K562 (cell line): Measurements from ENCODE around the gene CALCOCO2. TPM values are rescaled to one million over a fixed set of nuclear protein-coding genes. Genes with fewer than 3 reads are reported as not detected.

ENCODE experiments used
- BRD9 ChIP-seq: fragments of 450-650 bp; IDR thresholded peaks from 2 replicates; pipeline ENCODE4 v1.6.1; 2018; ENCODE audit warnings: low read depth; ENCODE audit not compliant: partially characterized antibody
- CGGBP1 ChIP-seq: fragments of 250-450 bp; sonication (Bioruptor Pico); IDR thresholded peaks from 2 replicates; pipeline ENCODE4 v1.9.0; 2021; ENCODE audit warnings: mild to moderate bottlenecking
- DNMT1 ChIP-seq: fragments of 450-650 bp; IDR thresholded peaks from 2 replicates; pipeline ENCODE4 v1.6.1; 2016; ENCODE audit warnings: antibody characterized with exemption, mild to moderate bottlenecking
- E2F6 ChIP-seq, 2 experiments: IDR thresholded peaks; 2 replicates each; pipeline ENCODE4 v1.6.1; 2011; ENCODE audit warnings: borderline replicate concordance in 1 of 2, control low read depth in 1 of 2, low read depth in 1 of 2, low read length in 1 of 2, mild to moderate bottlenecking in 1 of 2, mixed read lengths in 1 of 2, moderate library complexity in 1 of 2; ENCODE audit not compliant: insufficient read depth in 1 of 2, insufficient read length in 1 of 2, poor library complexity in 1 of 2, severe bottlenecking in 1 of 2; ENCODE audit errors: extremely low read depth in 1 of 2
- FOXK2 ChIP-seq, 2 experiments: fragments of 450-650 bp; IDR thresholded peaks in 1 of 2; conservative IDR thresholded peaks in 1 of 2; 2 replicates each; pipeline ENCODE4 v1.6.1; 2016; ENCODE audit warnings: low read depth in 2 of 2, mild to moderate bottlenecking in 1 of 2
- FOXP1 ChIP-seq: sonication (generic); formaldehyde crosslinking; IDR thresholded peaks from 2 replicates; pipeline ENCODE4 v1.8.0; 2022; ENCODE audit warnings: mild to moderate bottlenecking, missing genetic modification reagents
- JUN ChIP-seq, 2 experiments: sonication (generic) in 1 of 2; formaldehyde crosslinking in 1 of 2; IDR thresholded peaks; 2 replicates each; pipeline versions ENCODE4 v1.6.1 to v1.8.0; 2012 to 2022; ENCODE audit warnings: borderline replicate concordance in 2 of 2, mild to moderate bottlenecking in 2 of 2, improper control_type of control experiment in 1 of 2, low read depth in 1 of 2, low read length in 1 of 2, missing genetic modification reagents in 1 of 2
- L3MBTL2 ChIP-seq: fragments of 450-650 bp; IDR thresholded peaks from 2 replicates; pipeline ENCODE4 v1.6.1; 2016; ENCODE audit warnings: mild to moderate bottlenecking, moderate library complexity
- MAX ChIP-seq: sonication (generic); formaldehyde crosslinking; IDR thresholded peaks from 2 replicates; pipeline ENCODE4 v1.9.0; 2022; ENCODE audit warnings: mild to moderate bottlenecking, missing genetic modification reagents
- MAZ ChIP-seq, 2 experiments: fragments of 450-650 bp in 1 of 2; sonication (generic) in 1 of 2; formaldehyde crosslinking; IDR thresholded peaks in 1 of 2; conservative IDR thresholded peaks in 1 of 2; 2 replicates each; pipeline versions ENCODE4 v1.4.0 to v1.5.0; 2020; ENCODE audit warnings: mild to moderate bottlenecking in 1 of 2, missing genetic modification reagents in 1 of 2
- MTA2 ChIP-seq: fragments of 450-650 bp; IDR thresholded peaks from 2 replicates; pipeline ENCODE4 v1.6.1; 2016; ENCODE audit warnings: low read depth
- NCOA2 ChIP-seq, 2 experiments: fragments of 450-650 bp; IDR thresholded peaks; 2 replicates each; pipeline ENCODE4 v1.6.1; 2018; ENCODE audit warnings: mild to moderate bottlenecking in 2 of 2, moderate library complexity in 1 of 2; ENCODE audit not compliant: partially characterized antibody in 2 of 2
- POLR2B ChIP-seq: fragments of 450-650 bp; IDR thresholded peaks from 2 replicates; pipeline ENCODE4 v1.6.1; 2018; ENCODE audit warnings: low read depth; ENCODE audit not compliant: partially characterized antibody
- POU5F1 ChIP-seq: fragments of 150-350 bp; IDR thresholded peaks from 2 replicates; pipeline ENCODE4 v1.6.1; 2014; ENCODE audit warnings: borderline replicate concordance, low read length, low read depth, mild to moderate bottlenecking; ENCODE audit not compliant: partially characterized antibody
- PTBP1 ChIP-seq: fragments of 200-400 bp; formaldehyde crosslinking; IDR thresholded peaks from 2 replicates; pipeline ENCODE4 v1.6.1; 2017; ENCODE audit warnings: low read depth, low read length
- RREB1 ChIP-seq: fragments of 250-450 bp; sonication (Bioruptor Pico); IDR thresholded peaks from 2 replicates; pipeline ENCODE4 v1.4.0; 2020
- ZNF175 ChIP-seq: fragments of 200-800 bp; sonication (Bioruptor generic); IDR thresholded peaks from 2 replicates; pipeline ENCODE4 v1.6.1; 2016; ENCODE audit warnings: low read depth, mild to moderate bottlenecking, missing genetic modification characterization, missing compliant biosample characterization
- ZNF253 ChIP-seq: fragments of 250-450 bp; sonication (Bioruptor Pico); conservative IDR thresholded peaks from 2 replicates; pipeline ENCODE4 v1.6.1; 2021; ENCODE audit warnings: mild to moderate bottlenecking
- ZNF282 ChIP-seq: sonication (generic); formaldehyde crosslinking; IDR thresholded peaks from 2 replicates; pipeline ENCODE4 v1.8.1; 2023; ENCODE audit warnings: missing genetic modification reagents
- ZNF644 ChIP-seq: fragments of 200-800 bp; sonication (Bioruptor generic); IDR thresholded peaks from 2 replicates; pipeline ENCODE4 v1.6.1; 2016; ENCODE audit warnings: low read depth, missing genetic modification characterization, missing compliant biosample characterization
- polyA plus RNA-seq, 8 experiments: library from polyadenylated mRNA; depleted of rRNA in 4 of 8; stranded (reverse) in 5 of 8; unstranded in 3 of 8; fragments of >200 nt; fragmentation: Nextera tagmentation in 2 of 8; fragmentation: Illumina TruSeq in 1 of 8; extraction: Ambion mirVana in 2 of 8; extraction: Trizol in 1 of 8; gene quantifications; 2 replicates each; pipeline versions ENCODE4 v1.2.1 to v1.2.3, GENCODE V29; 2011 to 2014; ENCODE audit warnings: inconsistent platforms in 1 of 8, missing spikeins in 1 of 8
- total RNA-seq, 7 experiments: library from RNA; depleted of rRNA in 6 of 7; stranded (reverse); fragments of >200 nt in 6 of 7; fragmentation: Illumina TruSeq in 2 of 7; extraction: Trizol in 2 of 7; gene quantifications; 2 replicates each; pipeline versions ENCODE4 v1.2.1 to v1.2.3, GENCODE V29; 2011 to 2021; ENCODE audit warnings: low replicate concordance in 1 of 7

CALCOCO2 gene
- total and polyA plus RNA-seq, 9 of the 15 experiments (the other 6 are each of a cell fraction or from before 2014, with no cell fraction given): 24.1 to 87.3 (median 67.5) TPM

- no peak for TF ChIP-seq MAZ (CRISPR knock-in tag; conservative IDR thresholded peaks at IDR 0.05 in 1 of 2, IDR thresholded peaks at IDR 0.05 in 1 of 2)
- no peak for TF ChIP-seq ZNF282 (CRISPR knock-in tag)
- no peak for TF ChIP-seq PTBP1
- TF ChIP-seq JUN (IDR thresholded peaks at IDR 0.05; ENCODE audit: borderline replicate concordance, low read depth, low read length): no peak
- TF ChIP-seq JUN (CRISPR knock-in tag; IDR thresholded peaks at IDR 0.05; ENCODE audit: borderline replicate concordance): 0 out of 2 replicates have a peak, but pooled peaks have one; percentile 15
- no peak for TF ChIP-seq MTA2
- no peak for TF ChIP-seq RREB1 (CRISPR knock-in tag)
- no peak for TF ChIP-seq ZNF175 (CRISPR knock-in tag)
- TF ChIP-seq E2F6 (IDR thresholded peaks at IDR 0.05; ENCODE audit: borderline replicate concordance in 1 of 2, extremely low read depth in 1 of 2, insufficient read depth in 1 of 2, insufficient read length in 1 of 2, low read depth in 1 of 2, low read length in 1 of 2, poor library complexity in 1 of 2, severe bottlenecking in 1 of 2): no peak
- no peak for TF ChIP-seq L3MBTL2
- no peak for TF ChIP-seq ZNF253 (CRISPR knock-in tag)
- TF ChIP-seq POU5F1: no peak
- TF ChIP-seq MAX (CRISPR knock-in tag): no peak
- TF ChIP-seq CGGBP1 (CRISPR knock-in tag): no peak
- TF ChIP-seq POLR2B: peak; percentile 8
- TF ChIP-seq NCOA2 (IDR thresholded peaks at IDR 0.05; ENCODE audit: partially characterized antibody in 2 of 2): no peak
- no peak for TF ChIP-seq ZNF644
- TF ChIP-seq DNMT1: no peak
- no peak for TF ChIP-seq BRD9
- TF ChIP-seq FOXK2 (conservative IDR thresholded peaks at IDR 0.05 in 1 of 2, IDR thresholded peaks at IDR 0.05 in 1 of 2; ENCODE audit: low read depth in 2 of 2): no peak
- TF ChIP-seq FOXP1 (CRISPR knock-in tag): no peak
Observed at GRCh38 chr17:48892940-48893645, 62.3 kb downstream of the CALCOCO2 start (continued).
